NCI-H446 treated with DMSO at 0.1 percent for 48 hours (cell line): ENCODE data around the gene OR8A1.

ENCODE experiments used
- DNase-seq: peaks from one replicate; lab custom pipeline; 2025; lab: John Stamatoyannopoulos, UW

OR8A1 gene

DNA sequence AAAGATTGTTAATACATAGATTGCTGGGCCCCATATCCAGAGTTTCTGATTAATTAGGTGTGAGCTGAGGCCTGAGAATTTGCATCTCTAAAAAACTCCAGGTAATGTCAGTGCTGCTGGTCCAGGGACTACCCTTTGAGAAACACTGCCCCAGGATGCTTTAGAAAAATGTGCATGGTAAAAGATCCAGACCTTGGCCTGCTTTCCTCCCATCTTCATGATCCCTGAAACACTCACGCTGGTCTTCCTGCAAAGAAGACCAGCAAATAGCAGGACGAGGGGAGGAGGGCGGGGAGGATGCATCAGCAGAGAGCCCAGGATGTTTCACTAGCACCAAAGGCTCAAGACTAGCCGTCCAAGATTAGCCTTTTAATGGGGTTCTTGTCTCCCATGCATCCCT is at the start of gene OR8A1:
TSS of gene OR8A1 (plus strand) at position 301 of the 400 bp plus-strand sequence. CDS start 123 bp downstream, outside the sequence.
- DNase-seq: no peak

DNA sequence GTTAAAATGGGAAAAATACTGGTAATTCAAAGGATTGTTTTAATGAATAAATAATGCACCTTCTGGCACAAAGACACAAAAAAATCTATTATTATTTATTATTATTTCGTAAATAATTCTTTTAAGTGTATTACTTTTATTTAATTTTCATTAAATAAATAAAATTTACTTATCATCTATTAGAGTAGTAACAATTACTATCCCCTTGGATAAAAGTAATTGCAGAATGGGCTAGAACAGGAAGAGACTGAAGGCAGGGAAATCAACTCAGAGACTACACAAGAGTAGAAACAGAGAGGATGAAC is 49.3 kb upstream of the OR8A1 start:
- no peak for DNase-seq

DNA sequence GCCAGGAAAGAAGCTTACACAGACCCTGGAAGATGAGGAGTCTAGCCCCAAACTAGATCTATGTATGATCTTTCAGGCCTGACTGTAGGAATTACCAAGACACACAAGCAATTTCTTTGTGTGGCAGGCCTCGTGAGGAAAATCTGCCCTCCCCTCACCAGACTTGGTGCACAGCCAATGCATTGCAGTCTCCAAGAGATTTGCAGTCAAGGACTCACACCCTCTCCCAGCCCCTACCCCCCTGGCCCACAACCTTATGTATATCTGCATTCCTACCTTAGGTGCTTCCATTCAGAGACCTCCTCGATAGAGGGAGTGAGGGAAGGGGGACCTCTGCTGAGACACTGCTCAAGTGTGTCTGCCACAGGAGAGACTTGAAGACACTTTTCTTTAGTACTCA is 36.2 kb upstream of the OR8A1 start:
- DNase-seq: no peak

DNA sequence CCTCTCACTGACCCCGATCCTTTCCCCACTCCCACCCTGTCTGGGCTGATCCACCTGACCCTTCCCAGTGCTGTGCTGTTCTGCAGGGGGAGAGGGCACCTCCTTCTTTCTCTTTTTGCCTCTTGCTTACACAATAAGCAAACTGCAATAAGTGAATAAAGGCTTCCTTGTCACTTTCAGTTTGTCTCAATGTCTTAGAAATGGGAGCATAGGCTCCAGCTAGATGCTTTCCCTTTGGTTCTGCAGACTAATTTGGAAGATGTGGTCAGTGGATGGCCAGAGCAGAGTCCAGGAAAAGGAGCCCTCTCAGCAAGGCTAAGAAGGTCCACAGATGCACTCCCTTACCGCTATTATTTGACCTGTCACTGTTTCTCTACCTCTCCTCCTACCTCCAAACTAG is 35.7 kb upstream of the OR8A1 start:
- no peak for DNase-seq

DNA sequence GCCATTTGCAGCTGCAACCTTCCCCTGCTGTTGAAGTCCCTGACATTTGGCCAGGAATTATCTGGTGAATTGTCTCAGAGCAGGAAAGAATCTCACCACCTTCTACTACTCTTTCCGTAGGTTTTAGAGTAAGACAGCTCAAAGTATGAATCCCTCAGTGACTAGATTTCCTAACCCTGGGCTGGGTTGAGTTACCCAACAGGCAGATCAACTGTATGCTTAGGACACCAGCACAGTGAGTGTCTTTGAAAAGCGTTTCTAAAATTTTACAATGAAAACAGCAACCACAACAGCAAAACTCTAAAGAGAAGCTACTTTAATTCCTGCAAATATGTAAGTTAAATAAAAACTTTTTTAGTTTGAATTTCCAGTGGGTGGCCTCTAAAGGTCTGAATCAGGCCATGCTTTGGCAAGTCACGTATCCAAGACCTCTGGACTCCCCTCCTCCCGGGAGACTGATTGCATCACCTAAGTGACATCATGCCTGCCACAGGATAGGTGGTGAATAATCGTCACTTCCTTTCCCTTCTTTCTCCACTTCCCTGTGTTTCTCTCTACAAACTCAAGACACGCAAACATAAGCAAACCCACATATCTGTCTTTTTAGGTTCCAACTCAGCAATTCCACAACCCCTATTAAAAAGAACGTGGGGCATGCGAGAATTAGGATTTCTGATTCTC is 34.1 kb upstream of the OR8A1 start:
- no peak for DNase-seq

DNA sequence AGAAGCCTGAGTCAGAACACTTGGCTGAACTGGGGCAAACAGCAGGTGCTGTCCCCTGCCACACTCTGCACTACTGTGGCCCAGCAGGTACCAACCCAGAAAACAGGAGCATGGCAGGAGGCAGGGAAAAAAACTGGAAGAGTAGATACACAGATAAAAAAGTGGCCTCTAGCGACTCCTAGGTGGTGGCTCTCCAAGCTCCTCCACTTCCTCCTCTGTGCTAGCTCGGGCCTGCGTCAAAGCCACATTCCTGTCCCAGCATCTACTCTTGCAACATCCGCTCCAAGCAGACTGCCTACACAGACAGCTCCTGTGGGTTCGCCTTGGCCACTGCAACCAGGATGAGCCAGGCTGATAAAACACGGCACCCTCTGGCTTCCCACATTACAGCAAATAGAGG is 33.3 kb upstream of the OR8A1 start:
- DNase-seq: no peak

DNA sequence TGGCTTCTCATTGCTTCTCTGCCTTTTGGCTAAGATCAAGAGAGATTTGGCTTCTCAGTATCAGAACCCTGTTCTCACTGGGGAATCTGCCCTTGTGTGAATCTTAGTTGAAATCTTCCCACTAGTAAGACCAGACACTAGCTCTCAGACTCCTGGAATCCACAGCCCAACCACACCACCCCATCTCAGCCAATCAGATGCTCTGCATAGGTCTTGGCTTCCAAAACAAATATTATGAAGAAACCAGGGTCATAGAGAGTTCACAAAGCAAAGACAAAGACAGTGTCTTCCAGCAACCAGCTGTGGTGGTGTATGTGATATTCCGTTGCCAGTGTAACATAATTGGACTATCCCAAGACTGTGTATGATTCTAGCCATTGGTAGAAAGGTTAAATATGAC is 31.8 kb upstream of the OR8A1 start:
- DNase-seq: no peak

DNA sequence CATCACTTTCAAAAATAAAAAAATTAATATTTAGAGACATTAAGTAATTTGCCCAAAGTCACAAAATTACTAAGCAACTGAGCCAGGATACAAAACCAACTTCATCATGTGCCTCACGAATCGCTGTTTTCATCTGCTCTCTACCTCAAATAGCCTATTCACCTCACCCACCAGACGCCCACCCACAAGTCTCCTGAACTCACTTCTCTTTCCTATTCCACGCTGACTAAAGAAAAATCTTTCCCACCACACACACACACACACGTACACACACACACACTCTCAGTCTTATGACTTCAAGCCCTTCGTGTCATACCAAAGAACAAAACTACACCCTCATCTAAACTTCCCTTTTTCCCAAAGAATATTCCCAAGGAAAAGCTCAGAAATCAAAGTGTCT is 28.6 kb upstream of the OR8A1 start:
- no peak for DNase-seq

DNA sequence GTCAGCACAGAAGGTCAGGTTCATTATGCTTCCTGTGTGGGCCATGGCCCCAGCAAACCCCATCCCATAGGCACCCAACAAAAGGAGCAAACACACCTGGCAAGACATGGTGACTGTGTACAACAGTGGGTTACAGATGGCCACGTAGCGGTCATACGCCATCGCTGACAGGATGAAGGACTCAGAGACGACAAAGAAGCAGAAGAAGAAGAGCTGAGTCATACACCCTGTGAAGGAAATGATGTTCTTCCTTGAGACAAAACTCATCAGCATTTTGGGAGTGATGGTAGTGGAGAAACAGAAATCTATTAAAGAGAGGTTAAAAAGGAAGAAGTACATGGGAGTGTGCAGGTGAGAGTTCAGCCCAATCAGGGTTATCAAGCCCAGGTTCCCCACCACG is 26.7 kb upstream of the OR8A1 start:
- no peak for DNase-seq

DNA sequence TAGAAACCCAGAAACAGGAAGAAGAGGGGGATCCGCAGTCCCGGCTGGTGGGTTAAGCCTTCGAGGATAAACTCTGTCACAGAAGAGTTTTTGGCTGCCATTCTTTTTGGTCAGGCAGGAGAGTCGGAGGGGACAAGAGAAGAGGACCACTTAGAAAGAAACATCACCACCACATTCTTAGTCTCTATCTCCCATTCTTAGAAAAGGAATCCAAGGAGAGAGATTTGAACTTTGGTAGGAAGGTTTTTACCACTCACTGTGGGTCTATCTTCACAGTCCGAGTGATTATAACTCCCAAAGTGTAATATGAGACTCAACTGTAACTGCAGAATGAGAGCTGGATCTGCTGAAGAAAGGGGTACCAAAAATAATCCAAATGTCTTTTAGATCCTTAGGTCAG is 26.2 kb upstream of the OR8A1 start, which contains the start of gene OR8B12:
TSS of gene OR8B12 (minus strand) at position 101 of the 400 bp plus-strand sequence. CDS start at position 101, 0 bp downstream.
- DNase-seq: no peak

DNA sequence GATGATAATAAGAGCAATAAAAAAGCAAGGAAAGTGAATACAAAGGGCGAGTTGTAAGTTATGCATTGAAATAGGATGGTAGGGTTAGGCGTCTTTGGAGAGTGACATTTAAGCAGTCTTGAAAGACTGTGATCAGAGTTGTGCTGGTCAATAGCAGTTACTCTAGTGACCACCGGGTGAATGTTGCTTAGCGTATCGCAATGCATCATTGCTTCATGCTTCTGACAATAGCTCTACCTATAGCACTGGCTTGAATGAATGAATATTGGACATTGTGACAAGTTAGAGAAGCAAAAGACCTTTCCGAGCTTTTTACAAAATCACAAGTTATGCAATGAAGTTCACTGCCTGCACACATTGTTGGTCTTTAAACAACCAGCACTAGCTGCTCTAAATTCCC is 18.6 kb upstream of the OR8A1 start:
- no peak for DNase-seq

DNA sequence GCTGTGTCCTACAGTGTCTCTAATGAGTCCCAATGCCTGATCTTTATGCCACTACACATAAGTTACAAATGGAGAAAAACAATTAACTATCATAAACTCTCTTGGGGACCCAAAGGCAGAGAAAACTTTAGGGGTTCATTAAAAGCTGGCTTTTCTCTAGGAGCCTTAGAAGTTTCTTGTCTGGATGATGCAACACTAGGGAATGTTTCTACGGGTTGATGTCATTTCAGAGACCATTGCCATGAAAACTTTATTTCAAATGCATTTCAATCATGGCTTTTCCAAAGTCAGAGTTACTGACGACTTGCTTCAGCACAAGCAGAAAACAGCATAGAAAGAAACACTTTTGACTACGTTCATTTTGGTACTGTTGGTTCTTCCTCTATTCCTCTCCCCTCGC is 17.8 kb upstream of the OR8A1 start:
- no peak for DNase-seq

DNA sequence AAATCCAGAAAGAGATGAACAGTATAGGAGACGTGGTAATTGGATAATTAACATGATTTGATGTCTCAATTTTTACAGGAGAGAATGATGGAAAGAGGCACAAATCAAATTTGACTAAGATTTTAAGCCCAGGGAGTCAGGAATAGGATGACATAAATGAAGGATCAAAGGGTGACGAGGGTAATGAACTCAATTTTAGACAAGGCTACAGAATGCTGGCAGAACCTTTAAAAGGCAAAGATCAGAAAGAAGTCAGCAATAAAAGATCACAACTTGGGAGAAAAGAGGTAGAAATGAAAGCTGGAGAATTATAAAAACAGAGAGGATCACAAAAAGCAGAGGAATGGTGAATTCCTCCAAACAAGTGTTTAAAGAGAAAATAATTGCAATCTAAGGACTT is 13.0 kb upstream of the OR8A1 start:
- no peak for DNase-seq

DNA sequence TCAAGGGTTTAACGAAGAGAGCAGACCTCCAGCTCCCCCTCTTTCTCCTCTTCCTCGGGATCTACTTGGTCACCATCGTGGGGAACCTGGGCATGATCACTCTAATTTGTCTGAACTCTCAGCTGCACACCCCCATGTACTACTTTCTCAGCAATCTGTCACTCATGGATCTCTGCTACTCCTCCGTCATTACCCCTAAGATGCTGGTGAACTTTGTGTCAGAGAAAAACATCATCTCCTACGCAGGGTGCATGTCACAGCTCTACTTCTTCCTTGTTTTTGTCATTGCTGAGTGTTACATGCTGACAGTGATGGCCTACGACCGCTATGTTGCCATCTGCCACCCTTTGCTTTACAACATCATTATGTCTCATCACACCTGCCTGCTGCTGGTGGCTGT is 363 bp downstream of the OR8A1 start:
- no peak for DNase-seq

DNA sequence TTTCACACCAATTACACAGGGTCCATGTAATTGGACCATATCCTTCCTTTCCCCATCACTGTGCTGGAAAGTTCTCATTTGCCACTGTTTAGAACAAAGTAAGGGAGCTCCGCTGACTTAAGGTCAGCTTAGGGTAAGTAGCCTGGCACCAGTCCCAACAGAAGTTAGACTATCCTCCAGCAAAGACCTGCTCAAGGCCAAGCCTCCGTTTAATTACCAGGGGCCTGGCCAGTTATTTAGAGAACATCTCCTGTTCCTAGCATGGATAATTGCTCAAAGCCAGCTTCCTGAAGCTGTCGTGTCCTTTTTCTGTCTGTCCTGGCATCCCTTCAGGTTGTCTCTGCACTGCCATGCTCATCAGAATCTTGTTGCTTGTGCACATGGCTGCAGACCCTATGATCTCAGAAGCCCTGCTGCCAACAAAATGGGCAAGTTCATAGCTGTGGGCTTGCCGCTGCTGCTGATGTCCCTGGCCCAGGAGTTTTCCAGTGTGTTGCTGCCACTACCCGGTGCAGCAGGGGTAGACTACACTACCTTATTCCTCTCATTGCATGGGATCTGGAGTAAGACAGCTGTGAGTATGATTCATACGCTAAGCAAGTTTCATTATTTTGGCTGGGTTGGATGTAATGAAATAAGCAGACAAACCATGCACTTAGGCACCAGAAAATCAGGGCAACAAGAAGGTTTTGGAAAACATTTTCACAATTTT is 8.1 kb downstream of the OR8A1 start:
- DNase-seq: no peak

DNA sequence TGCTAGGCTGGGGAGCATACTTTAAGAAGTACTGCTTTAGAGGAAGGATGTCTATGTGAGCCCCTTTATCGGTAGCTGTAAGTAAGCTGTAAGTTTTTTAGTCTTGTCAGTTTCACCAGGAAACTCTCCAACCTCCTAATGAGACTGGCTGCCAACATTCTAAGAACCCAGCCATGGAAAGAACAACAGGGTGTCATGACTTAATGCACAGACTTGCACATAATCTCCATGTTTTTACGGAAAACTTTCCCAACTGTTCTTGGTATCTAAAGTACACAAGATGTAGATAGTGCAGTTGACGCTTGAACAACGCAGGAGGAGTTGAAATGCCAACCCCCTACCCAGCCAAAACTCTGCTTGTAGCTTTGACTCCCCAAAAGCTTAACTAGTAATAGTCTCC is 9.0 kb downstream of the OR8A1 start:
- no peak for DNase-seq

DNA sequence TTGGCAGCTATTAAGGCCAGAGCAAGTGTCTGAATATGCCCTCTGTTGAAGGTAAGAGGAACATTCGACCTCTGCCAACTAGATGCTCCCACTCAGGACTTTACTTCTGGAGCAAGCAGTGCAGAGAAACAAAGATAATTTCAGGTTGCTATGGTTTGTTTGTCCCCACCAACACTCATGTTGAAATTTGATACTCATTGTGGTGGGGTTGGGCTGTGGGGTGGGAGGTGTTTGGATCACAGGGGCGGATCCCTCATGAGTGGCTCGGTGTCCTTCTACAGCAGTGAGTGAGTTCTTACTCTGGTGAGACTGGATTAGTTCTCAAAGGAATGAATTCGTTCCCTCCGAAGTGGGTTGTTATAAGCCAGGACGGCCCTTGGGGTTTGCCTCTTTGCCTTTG is 12.0 kb downstream of the OR8A1 start:
- no peak for DNase-seq

DNA sequence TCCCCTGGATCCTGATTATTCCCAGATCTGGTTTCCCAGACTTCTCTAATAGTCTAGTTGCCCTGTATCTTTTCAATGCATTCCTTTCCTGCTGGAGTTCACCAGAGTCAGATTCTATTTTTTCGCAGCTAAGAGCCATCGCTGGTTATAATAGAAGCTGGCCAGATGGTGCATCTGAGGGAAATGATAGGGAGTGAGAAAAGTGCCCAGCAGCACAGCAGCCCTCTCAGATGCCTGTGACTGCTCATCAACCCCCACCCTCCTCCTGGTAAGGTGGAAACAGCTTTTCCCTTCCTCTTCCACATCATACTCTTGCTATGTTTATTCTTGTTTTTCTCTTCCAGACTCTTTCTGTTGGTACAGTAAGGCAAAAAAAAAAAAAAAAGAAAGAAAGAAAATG is 12.8 kb downstream of the OR8A1 start:
- no peak for DNase-seq

DNA sequence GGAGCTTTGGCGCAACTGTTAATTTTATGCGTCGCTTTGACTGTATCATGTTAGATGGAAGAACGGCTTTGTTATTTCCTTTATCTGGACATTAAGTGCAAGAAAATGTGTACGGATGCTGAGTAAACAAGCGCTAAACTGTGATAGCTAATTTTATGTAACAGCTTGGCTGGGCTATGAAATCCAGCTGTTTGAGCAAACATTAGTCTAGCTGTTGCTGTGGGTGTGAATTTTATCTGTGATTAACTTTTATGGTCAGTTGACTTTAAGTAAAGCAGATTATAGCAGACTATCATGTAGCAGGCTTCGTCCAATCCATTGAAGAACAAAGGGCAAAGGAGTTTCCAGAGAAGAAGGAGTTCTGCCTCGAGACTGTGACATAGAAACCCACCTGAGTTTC is 14.0 kb downstream of the OR8A1 start:
- no peak for DNase-seq

DNA sequence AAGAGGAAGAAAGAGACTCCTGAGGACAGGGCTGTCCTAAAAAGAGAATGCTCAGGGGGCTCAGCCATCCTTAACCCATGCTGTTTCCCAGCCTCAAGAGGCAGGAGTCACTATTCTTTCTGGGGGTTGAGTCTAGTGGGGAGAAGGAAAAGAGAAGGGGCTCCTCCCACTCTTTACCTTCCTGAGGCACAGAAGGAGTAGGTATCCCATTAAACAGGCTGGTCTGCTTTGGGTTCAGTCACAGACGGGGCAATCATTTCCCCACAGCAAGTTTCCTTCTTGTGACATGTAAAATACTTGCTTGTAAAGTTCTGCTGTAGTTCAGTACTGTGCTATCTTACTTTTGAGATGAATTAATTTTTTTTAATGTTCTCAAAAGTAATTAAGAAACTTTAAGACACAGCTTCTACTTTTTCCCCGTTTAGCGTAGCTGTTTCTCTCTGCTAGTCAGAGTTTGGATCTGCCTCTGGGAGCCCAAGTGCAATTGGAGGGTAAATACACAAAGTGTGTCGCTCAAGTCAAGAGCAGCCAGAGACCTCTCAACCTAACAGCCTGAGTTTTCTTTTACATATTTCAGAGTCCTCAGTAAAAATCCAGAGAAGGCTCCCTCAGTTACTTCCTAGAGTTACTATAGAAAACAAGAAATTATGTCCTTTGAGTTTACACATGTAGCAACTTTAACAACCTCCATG is 15.0 kb downstream of the OR8A1 start:
- no peak for DNase-seq

DNA sequence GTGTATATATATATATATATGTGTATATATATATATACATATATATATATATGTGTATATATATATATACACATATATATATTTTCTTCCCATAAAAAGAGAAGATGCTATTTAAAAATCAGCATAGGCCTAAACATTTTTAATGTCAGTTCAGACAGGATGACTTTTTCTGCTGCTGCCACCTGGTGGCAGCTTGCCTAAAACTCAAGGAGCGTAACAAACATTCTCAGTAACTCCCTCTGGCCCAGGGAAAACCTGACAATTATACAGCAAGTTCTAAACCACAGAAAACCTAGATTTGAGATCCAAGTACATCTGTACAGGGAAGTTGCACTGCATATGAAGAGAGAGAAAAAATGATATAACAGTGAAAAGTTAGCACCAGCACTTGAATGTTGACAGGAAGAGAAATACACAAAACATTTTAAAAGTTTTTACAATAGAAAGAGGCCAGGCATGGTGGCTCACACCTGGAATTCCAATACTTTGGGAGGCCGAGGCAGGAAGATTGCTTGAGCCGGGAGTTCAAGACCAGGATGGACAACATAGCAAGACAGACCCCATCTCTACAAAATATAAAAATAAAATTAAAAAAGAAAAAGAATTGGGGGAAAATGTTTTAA is 16.6 kb downstream of the OR8A1 start:
- DNase-seq: peak; percentile 40

DNA sequence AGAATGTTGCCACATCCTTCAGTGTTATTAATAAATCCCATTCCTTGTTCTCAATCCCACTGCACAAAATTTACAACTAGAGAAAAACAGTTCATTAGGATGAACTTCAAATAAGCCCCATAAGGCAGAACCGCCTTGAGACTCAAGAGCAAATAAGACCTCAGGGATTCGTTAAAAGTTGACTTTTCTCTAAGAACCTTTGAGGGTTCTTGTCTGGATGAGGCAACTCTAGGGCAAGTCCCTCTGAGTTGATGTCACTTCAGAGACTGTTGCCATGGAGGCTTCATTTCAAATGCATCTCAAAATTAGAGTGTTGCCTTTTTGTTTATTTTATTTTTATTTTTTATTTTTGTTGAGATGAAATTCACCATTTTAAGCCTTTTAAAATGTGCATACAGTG is 21.6 kb downstream of the OR8A1 start:
- no peak for DNase-seq

DNA sequence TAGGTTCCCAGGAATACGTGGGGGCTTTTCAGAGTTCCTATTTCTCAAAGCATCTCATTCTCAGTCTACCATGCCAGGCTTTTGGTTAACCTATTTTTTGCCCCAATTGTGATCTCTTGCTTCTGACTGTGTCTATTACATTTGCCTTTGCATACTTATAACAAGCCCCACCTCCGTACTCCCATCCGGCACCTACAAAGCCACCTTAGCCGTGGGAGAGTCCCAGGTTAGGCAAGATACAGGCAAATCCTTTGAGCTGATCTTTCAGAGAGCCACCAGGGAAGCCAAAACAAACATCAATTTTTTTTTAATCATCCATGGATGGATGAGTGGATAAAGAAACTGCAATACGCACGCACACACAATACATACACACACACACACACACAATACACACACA is 22.8 kb downstream of the OR8A1 start:
- no peak for DNase-seq
